SK-N-SH (cell line): ENCODE measurements around the gene ROPN1L. TPM values are rescaled to one million over a fixed set of nuclear protein-coding genes. Genes with fewer than 3 reads are reported as not detected.

Experiments
- CTCF ChIA-PET: fragments of 300-600, 350-600 bp; formaldehyde crosslinking; extraction: SDS; loops from one replicate; lab custom pipeline; 2021; lab: Yijun Ruan, JAX
- POLR2A ChIA-PET: fragments of 350-600 bp; sonication (Branson Sonifier 250); formaldehyde crosslinking; extraction: SDS; loops from one replicate; lab custom pipeline; 2020; ENCODE audit warnings: antibody characterized with exemption, inconsistent platforms; lab: Yijun Ruan, JAX
- DNase-seq: peaks from one replicate; pipeline ENCODE4 v3.0.0; 2012
- H2AFZ ChIP-seq: fragments of 200-600 bp; sonication (generic); 2 replicates; pipeline ENCODE4 v1.8.1; 2016; ENCODE audit warnings: antibody characterized with exemption, mild to moderate bottlenecking, low read depth
- H3F3A ChIP-seq: fragments of 200-600 bp; sonication (generic); replicated peaks from 2 replicates; pipeline ENCODE3; 2016; ENCODE audit warnings: antibody characterized with exemption, mild to moderate bottlenecking; ENCODE audit not compliant: insufficient read depth
- H3K27ac ChIP-seq, 2 experiments: fragments of 200-500 bp in 1 of 2; fragments of 200-600 bp in 1 of 2; sonication (Bioruptor generic) in 1 of 2; sonication (generic), shearing (Covaris generic) in 1 of 2; 2 replicates each; pipeline versions ENCODE4 v1.5.1 to v1.6.1; 2014 to 2016; ENCODE audit warnings: low read depth in 2 of 2, inconsistent platforms in 1 of 2, low read length in 1 of 2, mild to moderate bottlenecking in 1 of 2, mixed read lengths in 1 of 2
- H3K27me3 ChIP-seq: fragments of 200-600 bp; sonication (generic), shearing (Covaris generic); 2 replicates; pipeline ENCODE4 v1.6.1; 2016; ENCODE audit warnings: mixed run types; ENCODE audit not compliant: insufficient read depth
- H3K36me3 ChIP-seq, 2 experiments: fragments of 200-500 bp in 1 of 2; fragments of 200-600 bp in 1 of 2; sonication (Bioruptor generic) in 1 of 2; sonication (generic) in 1 of 2; replicated peaks in 1 of 2; 2 replicates each; pipeline versions ENCODE3 to v1.5.1; 2014 to 2016; ENCODE audit warnings: low read length in 1 of 2, mild to moderate bottlenecking in 1 of 2; ENCODE audit not compliant: insufficient read depth in 2 of 2, control insufficient read depth in 1 of 2
- H3K4me1 ChIP-seq, 2 experiments: fragments of 200-500 bp in 1 of 2; fragments of 200-600 bp in 1 of 2; sonication (Bioruptor generic) in 1 of 2; sonication (generic), shearing (Covaris generic) in 1 of 2; 2 replicates each; pipeline versions ENCODE4 v1.5.1 to v1.6.1; 2014 to 2016; ENCODE audit warnings: low read depth in 1 of 2, low read length in 1 of 2, mixed run types in 1 of 2; ENCODE audit not compliant: insufficient read depth in 2 of 2, control insufficient read depth in 1 of 2
- H3K4me2 ChIP-seq: fragments of 200-600 bp; sonication (generic), shearing (Covaris generic); 2 replicates; pipeline ENCODE4 v1.6.1; 2017; ENCODE audit warnings: mixed run types
- H3K4me3 ChIP-seq, 2 experiments: fragments of 200-500 bp in 1 of 2; fragments of 200-600 bp in 1 of 2; sonication (Bioruptor generic) in 1 of 2; sonication (generic), shearing (Covaris generic) in 1 of 2; 2 replicates each; pipeline versions ENCODE4 v1.5.1 to v1.8.1; 2014 to 2016; ENCODE audit warnings: low read depth in 2 of 2, inconsistent platforms in 1 of 2, low read length in 1 of 2, mild to moderate bottlenecking in 1 of 2, mixed read lengths in 1 of 2, moderate library complexity in 1 of 2
- H3K79me2 ChIP-seq: fragments of 200-600 bp; sonication (generic); 2 replicates; pipeline ENCODE4 v1.8.1; 2017; ENCODE audit warnings: mild to moderate bottlenecking; ENCODE audit not compliant: insufficient read depth
- H3K9ac ChIP-seq: fragments of 200-600 bp; sonication (generic); 2 replicates; pipeline ENCODE4 v1.6.1; 2017; ENCODE audit warnings: mixed run types
- H3K9me2 ChIP-seq: fragments of 200-600 bp; sonication (generic); 2 replicates; pipeline ENCODE4 v1.6.1; 2017; ENCODE audit warnings: mixed run types
- H3K9me3 ChIP-seq: fragments of 200-600 bp; sonication (generic); 2 replicates; pipeline ENCODE4 v1.6.1; 2017; ENCODE audit warnings: mixed run types, mild to moderate bottlenecking, moderate library complexity
- H4K20me1 ChIP-seq: fragments of 200-600 bp; sonication (generic); 2 replicates; pipeline ENCODE4 v1.6.1; 2017; ENCODE audit warnings: mild to moderate bottlenecking, mixed run types; ENCODE audit not compliant: insufficient read depth
- CHD2 ChIP-seq: fragments of 150-350 bp; IDR thresholded peaks from 2 replicates; pipeline ENCODE4 v1.6.1; 2018; ENCODE audit warnings: low read length; ENCODE audit not compliant: partially characterized antibody
- CTCF ChIP-seq: fragments of 200-600 bp; sonication (generic); IDR thresholded peaks from 2 replicates; pipeline ENCODE4 v1.6.1; 2017; ENCODE audit warnings: antibody characterized with exemption, mild to moderate bottlenecking, moderate library complexity
- ELF1 ChIP-seq: IDR thresholded peaks from 2 replicates; pipeline ENCODE4 v1.4.0; 2012
- EZH2phosphoT487 ChIP-seq: fragments of 200-600 bp; sonication (generic); IDR thresholded peaks from 2 replicates; pipeline ENCODE4 v1.6.1; 2017; ENCODE audit warnings: low read depth, mixed run types, mild to moderate bottlenecking, antibody characterized with exemption, moderate library complexity, borderline replicate concordance
- FOSL2 ChIP-seq: IDR thresholded peaks from 2 replicates; pipeline ENCODE4 v1.4.0; 2012; ENCODE audit warnings: low read depth, mild to moderate bottlenecking, moderate library complexity, borderline replicate concordance
- FOXM1 ChIP-seq: IDR thresholded peaks from 2 replicates; pipeline ENCODE4 v1.4.0; 2012; ENCODE audit warnings: low read depth, mild to moderate bottlenecking
- GABPA ChIP-seq: IDR thresholded peaks from 2 replicates; pipeline ENCODE4 v1.4.0; 2012; ENCODE audit warnings: low read depth, mild to moderate bottlenecking
- GATA2 ChIP-seq: sonication (generic); formaldehyde crosslinking; IDR thresholded peaks from 2 replicates; pipeline ENCODE4 v1.5.0; 2020; ENCODE audit warnings: mild to moderate bottlenecking, missing genetic modification reagents
- JUND ChIP-seq: IDR thresholded peaks from 2 replicates; pipeline ENCODE4 v1.4.0; 2012
- MXI1 ChIP-seq: IDR thresholded peaks from 2 replicates; pipeline ENCODE4 v1.6.1; 2012; ENCODE audit warnings: mild to moderate bottlenecking, low read depth, low read length, improper control_type of control experiment
- NFIC ChIP-seq: IDR thresholded peaks from 2 replicates; pipeline ENCODE4 v1.4.0; 2012; ENCODE audit warnings: borderline replicate concordance
- NRF1 ChIP-seq: IDR thresholded peaks from 2 replicates; pipeline ENCODE4 v1.6.1; 2012; ENCODE audit warnings: low read depth, mild to moderate bottlenecking, low read length
- POLR2AphosphoS5 ChIP-seq: IDR thresholded peaks from 2 replicates; pipeline ENCODE4 v1.6.1; 2012; ENCODE audit warnings: low read depth, low read length
- RAD21 ChIP-seq: IDR thresholded peaks from 2 replicates; pipeline ENCODE4 v1.6.1; 2012; ENCODE audit warnings: mild to moderate bottlenecking, low read length
- RXRA ChIP-seq: IDR thresholded peaks from 2 replicates; pipeline ENCODE4 v1.4.0; 2012; ENCODE audit warnings: low read depth, mild to moderate bottlenecking, borderline replicate concordance
- SIN3A ChIP-seq: IDR thresholded peaks from 2 replicates; pipeline ENCODE4 v1.6.1; 2012; ENCODE audit warnings: low read depth, mild to moderate bottlenecking, low read length, moderate library complexity, borderline replicate concordance
- SMC3 ChIP-seq: IDR thresholded peaks from 2 replicates; pipeline ENCODE4 v1.6.1; 2012; ENCODE audit warnings: low read depth, low read length, improper control_type of control experiment
- TAF1 ChIP-seq: IDR thresholded peaks from 2 replicates; pipeline ENCODE4 v1.6.1; 2012; ENCODE audit warnings: low read depth, mild to moderate bottlenecking, low read length, moderate library complexity, borderline replicate concordance
- TCF12 ChIP-seq: IDR thresholded peaks from 2 replicates; pipeline ENCODE4 v1.4.0; 2012
- TEAD4 ChIP-seq: IDR thresholded peaks from 2 replicates; pipeline ENCODE4 v1.4.0; 2012; ENCODE audit warnings: mild to moderate bottlenecking, borderline replicate concordance; ENCODE audit not compliant: insufficient read depth
- USF1 ChIP-seq: IDR thresholded peaks from 2 replicates; pipeline ENCODE4 v1.4.0; 2012; ENCODE audit warnings: low read depth, borderline replicate concordance
- USF2 ChIP-seq: fragments of 150-350 bp; IDR thresholded peaks from 2 replicates; pipeline ENCODE4 v1.6.1; 2017; ENCODE audit warnings: antibody characterized with exemption, low read length, low read depth, borderline replicate concordance
- YY1 ChIP-seq: IDR thresholded peaks from 2 replicates; pipeline ENCODE4 v1.4.0; 2012; ENCODE audit warnings: low read depth, mild to moderate bottlenecking
- WGBS: methylation state at CpG from one replicate; pipeline ENCODE4 v1.1.6; 2017; ENCODE audit warnings: low lambda C conversion rate; 5-methylcytosine and 5-hydroxymethylcytosine counted together
- polyA plus RNA-seq, 3 experiments: library from polyadenylated mRNA; depleted of rRNA; stranded (reverse); fragments of >200 nt; gene quantifications; 2 replicates each; pipeline ENCODE4 v1.2.3, GENCODE V29; 2012
- TF ChIP-seq, protein P1 (sequence below): fragments of 150-350 bp; IDR thresholded peaks from 2 replicates; pipeline ENCODE4 v1.6.1; 2016; ENCODE audit warnings: mild to moderate bottlenecking, low read depth, low read length

ROPN1L gene
- polyA plus RNA-seq, 1 of the 3 experiments (the other 2 are of a cell fraction) = 0.31 TPM

DNA sequence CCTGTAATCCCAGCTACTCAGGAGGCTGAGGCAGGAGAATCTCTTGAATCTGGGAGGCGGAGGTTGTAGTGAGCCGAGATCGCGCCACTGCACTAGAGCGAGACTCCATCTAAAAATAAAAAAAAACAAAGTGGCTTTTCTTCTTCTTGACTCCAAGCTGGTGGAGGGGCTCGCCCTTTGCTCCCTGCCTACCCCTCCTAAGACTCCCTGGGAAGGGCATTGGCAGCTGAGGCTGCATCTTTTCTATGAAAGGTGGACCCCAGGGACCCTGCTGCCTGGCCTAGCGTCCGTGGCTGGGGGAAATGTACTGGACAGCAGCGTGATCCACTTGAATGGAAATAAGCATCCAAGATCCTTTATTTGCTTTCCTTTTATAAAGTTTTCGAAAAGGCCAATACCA, 24.0 kb downstream of the ROPN1L start:
- no peak overlapping the region for H3K27ac ChIP-seq
- TF ChIP-seq JUND (no peak), FOSL2 (no peak), TAF1 (no peak), YY1 (no peak), NFIC (no peak), ELF1 (no peak), NRF1 (no peak), FOXM1 (no peak), TCF12 (no peak), POLR2AphosphoS5 (no peak), MXI1 (no peak), SIN3A (no peak), TEAD4 (no peak), GATA2 (CRISPR knock-in tag) (no peak), USF1 (no peak), RAD21 (no peak)
- TF ChIP-seq, protein P1, sequence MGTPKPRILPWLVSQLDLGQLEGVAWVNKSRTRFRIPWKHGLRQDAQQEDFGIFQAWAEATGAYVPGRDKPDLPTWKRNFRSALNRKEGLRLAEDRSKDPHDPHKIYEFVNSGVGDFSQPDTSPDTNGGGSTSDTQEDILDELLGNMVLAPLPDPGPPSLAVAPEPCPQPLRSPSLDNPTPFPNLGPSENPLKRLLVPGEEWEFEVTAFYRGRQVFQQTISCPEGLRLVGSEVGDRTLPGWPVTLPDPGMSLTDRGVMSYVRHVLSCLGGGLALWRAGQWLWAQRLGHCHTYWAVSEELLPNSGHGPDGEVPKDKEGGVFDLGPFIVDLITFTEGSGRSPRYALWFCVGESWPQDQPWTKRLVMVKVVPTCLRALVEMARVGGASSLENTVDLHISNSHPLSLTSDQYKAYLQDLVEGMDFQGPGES = no peak
- H3F3A ChIP-seq = no peaks in the 10 kb centered on the region
- no peak overlapping the region for H3K4me3 ChIP-seq
- no peaks in the 10 kb centered on the region for H3K9me3 ChIP-seq
- H3K4me1 ChIP-seq = peaks cover 0 to 11% of the 10 kb centered on the region in 2 experiments; a peak in 2 of 4 replicates
- no peaks in the 10 kb centered on the region for H3K79me2 ChIP-seq
- ChIA-PET POLR2A (no interaction called here), CTCF (interaction anchor here (1.2 to 3.5 kb wide), 2 partner anchors 8 to 13 kb away, joined by 4 to 11 read pairs; no protein-coding TSS in a partner anchor)
- no peaks in the 10 kb centered on the region for H4K20me1 ChIP-seq
- no peak overlapping the region for H2AFZ ChIP-seq
- H3K9ac ChIP-seq = no peak overlapping the region
- DNase-seq = no peak
- WGBS = 94% methylated on average over 10 of the region's 10 CpGs
- no peak overlapping the region for H3K4me2 ChIP-seq
- no peaks in the 10 kb centered on the region for H3K9me2 ChIP-seq
- H3K36me3 ChIP-seq = no peaks in the 10 kb centered on the region
- no peaks in the 10 kb centered on the region for H3K27me3 ChIP-seq

GRCh38 chr5:10466446-10467073, 24.9 kb downstream of the ROPN1L start:
- no peaks in the 10 kb centered on the region for H4K20me1 ChIP-seq
- H3K4me3 ChIP-seq = no peak overlapping the region
- H3F3A ChIP-seq = no peaks in the 10 kb centered on the region
- DNase-seq = no peak
- H3K4me1 ChIP-seq = peaks cover 0 to 11% of the 10 kb centered on the region in 2 experiments; a peak in 2 of 4 replicates
- no peaks in the 10 kb centered on the region for H3K9me3 ChIP-seq
- H3K4me2 ChIP-seq = no peak overlapping the region
- TF ChIP-seq JUND (no peak), RXRA (no peak), SMC3 (no peak), GABPA (no peak), CHD2 (no peak), FOSL2 (no peak), CTCF (no peak), USF2 (no peak), EZH2phosphoT487 (no peak)
- H3K9ac ChIP-seq = no peak overlapping the region
- H3K27ac ChIP-seq = no peak overlapping the region
- CTCF ChIA-PET = interaction anchor here (1.2 to 3.5 kb wide), 2 partner anchors 9 to 14 kb away, joined by 4 to 11 read pairs; no protein-coding TSS in a partner anchor
- H3K9me2 ChIP-seq = no peaks in the 10 kb centered on the region
- no peaks in the 10 kb centered on the region for H3K79me2 ChIP-seq
- H3K27me3 ChIP-seq = no peaks in the 10 kb centered on the region
- no peaks in the 10 kb centered on the region for H3K36me3 ChIP-seq
- H2AFZ ChIP-seq = no peak overlapping the region
- POLR2A ChIA-PET = no interaction called here
- 96% methylated on average over 12 of the region's 17 CpGs for WGBS
